IMR-90 (cell line): ENCODE measurements around the gene PPP2R5E. TPM values are rescaled to one million over a fixed set of nuclear protein-coding genes. Genes with fewer than 3 reads are reported as not detected.

ENCODE experiments used
- ATAC-seq: fragments of 200-7000 bp; cut with Tn5 transposase; 2 replicates; pipeline ENCODE4 v1.9.1; 2020; ENCODE audit warnings: low read depth, mild to moderate bottlenecking, moderate library complexity
- BruUV-seq: library from RNA; stranded (reverse); fragments of 400-500 nt; replicated peaks from 2 replicates; lab custom pipeline; 2021; lab: Mats Ljungman, UMichigan
- CTCF ChIA-PET: fragments of 300-600 bp; formaldehyde crosslinking; extraction: SDS; loops from one replicate; lab custom pipeline; 2021; ENCODE audit warnings: antibody characterized with exemption; lab: Yijun Ruan, JAX
- POLR2A ChIA-PET: fragments of 300-600 bp; sonication (Branson Sonifier 250); formaldehyde crosslinking; loops from one replicate; lab custom pipeline; 2022; ENCODE audit warnings: antibody characterized with exemption; ENCODE audit not compliant: unreplicated experiment; lab: Charles Lee
- DNase-seq: peaks from one replicate; pipeline ENCODE4 v3.0.0; 2013
- H2AFZ ChIP-seq: replicated peaks from 2 replicates; pipeline ENCODE3; 2013; ENCODE audit warnings: low read length, mild to moderate bottlenecking; ENCODE audit not compliant: poor library complexity
- H2AK5ac ChIP-seq: 2 replicates; pipeline ENCODE4 v1.6.1; 2013; ENCODE audit warnings: low read depth, low read length, inconsistent platforms
- H2AK9ac ChIP-seq: replicated peaks from 2 replicates; pipeline ENCODE3; 2013; ENCODE audit warnings: mild to moderate bottlenecking, low read depth, low read length, moderate library complexity; ENCODE audit not compliant: poor library complexity
- H2BK120ac ChIP-seq: 2 replicates; pipeline ENCODE4 v1.6.1; 2013; ENCODE audit warnings: low read depth, low read length, inconsistent platforms
- H2BK15ac ChIP-seq: 3 replicates; pipeline ENCODE4 v1.6.1; 2013; ENCODE audit warnings: low read depth, low read length, inconsistent platforms
- H2BK20ac ChIP-seq: 2 replicates; pipeline ENCODE4 v1.6.1; 2013; ENCODE audit warnings: low read depth, mild to moderate bottlenecking, inconsistent platforms, low read length, moderate library complexity
- H2BK5ac ChIP-seq: 2 replicates; pipeline ENCODE4 v1.6.1; 2013; ENCODE audit warnings: mild to moderate bottlenecking, low read depth, low read length, inconsistent platforms; ENCODE audit not compliant: poor library complexity, severe bottlenecking
- H3K14ac ChIP-seq: replicated peaks from 2 replicates; pipeline ENCODE4 v1.6.1; 2013; ENCODE audit warnings: low read depth, low read length, inconsistent platforms
- H3K18ac ChIP-seq: 2 replicates; pipeline ENCODE4 v1.6.1; 2013; ENCODE audit warnings: low read depth, low read length, control low read depth
- H3K23ac ChIP-seq: 2 replicates; pipeline ENCODE4 v1.6.1; 2013; ENCODE audit warnings: low read depth, low read length, inconsistent platforms
- H3K27ac ChIP-seq: 2 replicates; pipeline ENCODE4 v1.5.1; 2013; ENCODE audit warnings: mild to moderate bottlenecking, control low read depth, low read length; ENCODE audit not compliant: insufficient read depth
- H3K27me3 ChIP-seq: 2 replicates; pipeline ENCODE4 v1.6.1; 2013; ENCODE audit warnings: low read length; ENCODE audit not compliant: control insufficient read depth, insufficient read depth
- H3K36me3 ChIP-seq: 2 replicates; pipeline ENCODE4 v1.6.1; 2013; ENCODE audit warnings: low read length, mixed read lengths; ENCODE audit not compliant: control insufficient read depth, insufficient read depth
- H3K4ac ChIP-seq: 2 replicates; pipeline ENCODE4 v1.6.1; 2013; ENCODE audit warnings: low read depth, low read length, inconsistent platforms
- H3K4me1 ChIP-seq: 2 replicates; pipeline ENCODE4 v1.6.1; 2013; ENCODE audit warnings: low read length, mixed read lengths; ENCODE audit not compliant: control insufficient read depth, insufficient read depth
- H3K4me2 ChIP-seq: 2 replicates; pipeline ENCODE4 v1.6.1; 2013; ENCODE audit warnings: low read depth, mild to moderate bottlenecking, control low read depth, low read length, moderate library complexity
- H3K4me3 ChIP-seq: 2 replicates; pipeline ENCODE4 v1.5.1; 2013; ENCODE audit warnings: low read depth, mild to moderate bottlenecking, control low read depth, low read length, moderate library complexity; ENCODE audit not compliant: insufficient read depth
- H3K56ac ChIP-seq: 2 replicates; pipeline ENCODE4 v1.6.1; 2013; ENCODE audit warnings: low read length, inconsistent platforms; ENCODE audit not compliant: insufficient read depth; ENCODE audit errors: extremely low read depth
- H3K79me1 ChIP-seq, 2 experiments: 2 replicates each; pipeline ENCODE4 v1.6.1; 2013; ENCODE audit warnings: low read length in 2 of 2, inconsistent platforms in 1 of 2, low read depth in 1 of 2
- H3K9ac ChIP-seq: 2 replicates; pipeline ENCODE4 v1.6.1; 2013; ENCODE audit warnings: low read depth, low read length, control low read depth
- H3K9me1 ChIP-seq: 2 replicates; pipeline ENCODE4 v1.6.1; 2013; ENCODE audit warnings: low read length, inconsistent platforms; ENCODE audit not compliant: insufficient read depth
- H3K9me3 ChIP-seq: 2 replicates; pipeline ENCODE4 v1.6.1; 2013; ENCODE audit warnings: low read length; ENCODE audit not compliant: control insufficient read depth, insufficient read depth
- H4K20me1 ChIP-seq: 2 replicates; pipeline ENCODE4 v1.6.1; 2013; ENCODE audit warnings: low read length, inconsistent platforms; ENCODE audit not compliant: insufficient read depth
- H4K5ac ChIP-seq: 2 replicates; pipeline ENCODE4 v1.6.1; 2013; ENCODE audit warnings: mild to moderate bottlenecking, low read depth, low read length, control low read depth
- H4K8ac ChIP-seq, 2 experiments: 2 replicates each; pipeline ENCODE4 v1.6.1; 2013; ENCODE audit warnings: low read depth in 2 of 2, low read length in 2 of 2, control low read depth in 1 of 2, inconsistent platforms in 1 of 2
- H4K91ac ChIP-seq: 2 replicates; pipeline ENCODE4 v1.6.1; 2013; ENCODE audit warnings: low read depth, low read length, inconsistent platforms; ENCODE audit not compliant: insufficient read depth
- BHLHE40 ChIP-seq: fragments of 150-350 bp; IDR thresholded peaks from 2 replicates; pipeline ENCODE4 v1.6.1; 2016; ENCODE audit warnings: mild to moderate bottlenecking, low read depth, low read length
- CHD1 ChIP-seq: IDR thresholded peaks from 2 replicates; pipeline ENCODE4 v1.6.1; 2012; ENCODE audit warnings: low read depth, low read length, improper control_type of control experiment
- FOS ChIP-seq: fragments of 150-350 bp; IDR thresholded peaks from 2 replicates; pipeline ENCODE4 v1.6.1; 2016; ENCODE audit warnings: low read depth, low read length
- MAFK ChIP-seq: IDR thresholded peaks from 2 replicates; pipeline ENCODE4 v1.6.1; 2012; ENCODE audit warnings: low read depth, low read length, improper control_type of control experiment
- MXI1 ChIP-seq: IDR thresholded peaks from 2 replicates; pipeline ENCODE4 v1.6.1; 2012; ENCODE audit warnings: low read depth, mild to moderate bottlenecking, low read length, moderate library complexity, borderline replicate concordance
- NFE2L2 ChIP-seq: fragments of 150-350 bp; IDR thresholded peaks from 2 replicates; pipeline ENCODE4 v1.6.1; 2016; ENCODE audit warnings: low read depth, mild to moderate bottlenecking, low read length
- RAD21 ChIP-seq: IDR thresholded peaks from 2 replicates; pipeline ENCODE4 v1.6.1; 2012; ENCODE audit warnings: low read length, improper control_type of control experiment
- RCOR1 ChIP-seq: IDR thresholded peaks from 2 replicates; pipeline ENCODE4 v1.6.1; 2012; ENCODE audit warnings: mild to moderate bottlenecking, low read length, improper control_type of control experiment; ENCODE audit not compliant: insufficient replicate concordance
- RFX5 ChIP-seq: IDR thresholded peaks from 2 replicates; pipeline ENCODE4 v1.8.0; 2012; ENCODE audit warnings: low read depth, mild to moderate bottlenecking, low read length, moderate library complexity
- SMC3 ChIP-seq: fragments of 150-350 bp; IDR thresholded peaks from 2 replicates; pipeline ENCODE4 v1.6.1; 2016; ENCODE audit warnings: low read depth, mild to moderate bottlenecking, antibody characterized with exemption, low read length, moderate library complexity
- USF2 ChIP-seq: fragments of 150-350 bp; IDR thresholded peaks from 2 replicates; pipeline ENCODE4 v1.6.1; 2017; ENCODE audit warnings: mild to moderate bottlenecking, antibody characterized with exemption, low read length, low read depth
- WGBS, 2 experiments: methylation state at CpG; one replicate each; pipeline versions ENCODE4 v1.1.5 to v1.1.7; 2013; ENCODE audit warnings: missing lambda C conversion rate in 2 of 2; ENCODE audit not compliant: insufficient read length in 1 of 2; ENCODE audit errors: extremely low coverage in 2 of 2; 5-methylcytosine and 5-hydroxymethylcytosine counted together
- dilution Hi-C: fragments of 300-500 bp; cut with HindIII; formaldehyde crosslinking; loops from one replicate; pipeline ENCODE4 v1.14.3; 2018; ENCODE audit warnings: low sequenced_read_pairs; ENCODE audit not compliant: unreplicated experiment
- in situ Hi-C: fragments of 300-500 bp; cut with MboI; formaldehyde crosslinking; loops from 3 replicates; pipeline ENCODE4 v1.14.3; 2019; ENCODE audit warnings: low sequenced_read_pairs, inconsistent platforms, mixed read lengths
- intact Hi-C: fragments of 100-400 bp; cut with micrococcal nuclease; formaldehyde crosslinking; loops from 2 replicates; pipeline ENCODE4 v1.10.0; 2022
- polyA plus RNA-seq, 3 experiments: library from polyadenylated mRNA; depleted of rRNA; stranded (reverse); fragments of >200 nt; gene quantifications; 2 replicates each; pipeline ENCODE4 v1.2.3, GENCODE V29; 2012; ENCODE audit warnings: low replicate concordance in 1 of 3
- total RNA-seq: library from RNA; depleted of rRNA; stranded (reverse); fragments of >200 nt; gene quantifications from 2 replicates; pipeline ENCODE4 v1.2.3, GENCODE V29; 2012

The PPP2R5E gene
- total and polyA plus RNA-seq, 2 of the 4 experiments (the other 2 are of a cell fraction): 9.7 to 12.2 TPM

GRCh38 chr14:63467440-63468072 lies 75.6 kb downstream of the PPP2R5E start:
- H3K27me3 ChIP-seq: no peaks in the 10 kb centered on the region
- H2AFZ ChIP-seq: no peak overlapping the region
- no peak overlapping the region for H2BK5ac ChIP-seq
- H3K9me3 ChIP-seq: no peaks in the 10 kb centered on the region
- H3K56ac ChIP-seq: no peak overlapping the region
- no peak for TF ChIP-seq BHLHE40
- TF ChIP-seq FOS: no peak
- no peak for TF ChIP-seq CHD1
- no peak for TF ChIP-seq NFE2L2
- no peak for TF ChIP-seq RAD21
- no peak for TF ChIP-seq SMC3
- no peak for TF ChIP-seq RFX5
- no peak for TF ChIP-seq MXI1
- TF ChIP-seq MAFK: no peak
- TF ChIP-seq RCOR1: no peak
- no peak for TF ChIP-seq USF2
- no peak overlapping the region for H2AK9ac ChIP-seq
- H3K23ac ChIP-seq: no peak overlapping the region
- H3K79me1 ChIP-seq: peaks cover 25 to 74% of the 10 kb centered on the region in 2 experiments
- peaks cover 8% of the 10 kb centered on the region; the same call in 1 of the 2 replicates for H3K9me1 ChIP-seq
- no peak overlapping the region for H3K4me3 ChIP-seq
- DNase-seq: no peak
- intact Hi-C loops (no loop called here), dilution Hi-C loops (no loop called here), in situ Hi-C loops (no loop called here)
- H2BK20ac ChIP-seq: no peak overlapping the region
- H4K91ac ChIP-seq: no peak overlapping the region
- peaks cover 42% of the 10 kb centered on the region for H4K20me1 ChIP-seq
- H2BK15ac ChIP-seq: no peak overlapping the region; the same call in 2 of the 3 replicates
- H2AK5ac ChIP-seq: peak overlapping the region; percentile 62
- no CpG with 5 or more reads among the region's 4 CpGs for WGBS, 2 experiments
- POLR2A ChIA-PET: no interaction called here
- no peak overlapping the region for H3K4ac ChIP-seq
- no peak for ATAC-seq
- BruUV-seq: no TSS peak
- peaks cover 15% of the 10 kb centered on the region for H3K4me1 ChIP-seq
- 0 out of 2 replicates have a peak overlapping the region, but pooled peaks have one; percentile 2 for H4K5ac ChIP-seq
- H3K14ac ChIP-seq: no peak overlapping the region
- CTCF ChIA-PET: interaction anchor here (0.7 kb wide), 1 partner anchor 8 kb away, joined by 3 read pairs; no protein-coding TSS in a partner anchor
- H2BK120ac ChIP-seq: no peak overlapping the region
- no peaks in the 10 kb centered on the region for H3K36me3 ChIP-seq
- no peak overlapping the region for H3K9ac ChIP-seq
- H3K4me2 ChIP-seq: no peak overlapping the region
- no peak overlapping the region for H3K18ac ChIP-seq
- H3K27ac ChIP-seq: no peak overlapping the region
- H4K8ac ChIP-seq: no peak overlapping the region
